Measurements from ENCODE around the gene IMMT. TPM values are rescaled to one million over a fixed set of nuclear protein-coding genes. Genes with fewer than 3 reads are reported as not detected.

IMMT gene
- total and polyA plus RNA-seq, 3 experiments from 2014 or later: 65.7 to 149 (median 147) TPM

- Histone ChIP-seq H3K4me3 (ENCODE audit: low read length) (no peak overlapping the region), H3K9me3 (ENCODE audit: low read length) (no peaks in the 10 kb centered on the region), H3K27me3 (ENCODE audit: insufficient read depth, low read length, poor library complexity, severe bottlenecking) (no peaks in the 10 kb centered on the region), H3K27ac (ENCODE audit: low read depth, low read length) (no peak overlapping the region), H3K4me1 (ENCODE audit: insufficient read depth, low read length) (peaks cover under 1% of the 10 kb centered on the region), H3K36me3 (ENCODE audit: insufficient read depth, low read length) (peaks cover 35% of the 10 kb centered on the region)
- peak in 1 of 5 donors; percentile 13 for DNase-seq
- H3K4me1 Mint-ChIP-seq: peaks cover 21 to 43% (median 24%) of the 10 kb centered on the region in 3 donors
- ChIA-PET CTCF (no interaction called here), POLR2A (no interaction called here)
- peak overlapping the region in 5 of 8 donors; percentile 16 to 74 (median 66) for H3K27ac Mint-ChIP-seq
- H3K4me3 Mint-ChIP-seq: peak overlapping the region in 1 of 7 donors; percentile 13
- H3K9me3 Mint-ChIP-seq: peaks cover 0 to 1% (median 0%) of the 10 kb centered on the region in 5 donors
- H3K27me3 Mint-ChIP-seq: no peaks in the 10 kb centered on the region
- H3K36me3 Mint-ChIP-seq: peaks cover 17 to 73% (median 23%) of the 10 kb centered on the region in 3 donors
These were observed 24.8 kb downstream of the IMMT start for GRCh38 chr2:86170449-86170848.

- Histone ChIP-seq H3K4me3 (ENCODE audit: low read length) (no peak overlapping the region), H3K27me3 (ENCODE audit: insufficient read depth, low read length, poor library complexity, severe bottlenecking) (no peaks in the 10 kb centered on the region), H3K9me3 (ENCODE audit: low read length) (no peaks in the 10 kb centered on the region), H3K27ac (ENCODE audit: low read depth, low read length) (no peak overlapping the region), H3K4me1 (ENCODE audit: insufficient read depth, low read length) (no peaks in the 10 kb centered on the region), H3K36me3 (ENCODE audit: insufficient read depth, low read length) (peaks cover 49% of the 10 kb centered on the region)
- Mint-ChIP-seq H3K27me3 (no peaks in the 10 kb centered on the region), H3K4me3 (no peak overlapping the region), H3K36me3 (peaks cover 0 to 83% (median 16%) of the 10 kb centered on the region in 3 donors), H3K9me3 (no peaks in the 10 kb centered on the region), H3K27ac (peak overlapping the region in 3 of 8 donors; percentile 0 to 79 (median 61)), H3K4me1 (no peaks in the 10 kb centered on the region)
- no peak for DNase-seq
- ChIA-PET POLR2A (no interaction called here), CTCF (no interaction called here)
These were observed 34.9 kb downstream of the IMMT start for GRCh38 chr2:86160156-86160952.

GRCh38 chr2:86158286-86158685 is 37.0 kb downstream of the IMMT start:
- Histone ChIP-seq H3K9me3 (ENCODE audit: low read length) (no peaks in the 10 kb centered on the region), H3K4me1 (ENCODE audit: insufficient read depth, low read length) (no peaks in the 10 kb centered on the region), H3K4me3 (ENCODE audit: low read length) (no peak overlapping the region), H3K27ac (ENCODE audit: low read depth, low read length) (no peak overlapping the region), H3K27me3 (ENCODE audit: insufficient read depth, low read length, poor library complexity, severe bottlenecking) (no peaks in the 10 kb centered on the region), H3K36me3 (ENCODE audit: insufficient read depth, low read length) (peaks cover 40% of the 10 kb centered on the region)
- no peak overlapping the region for H3K27ac Mint-ChIP-seq
- no peaks in the 10 kb centered on the region for H3K27me3 Mint-ChIP-seq
- H3K4me1 Mint-ChIP-seq: no peaks in the 10 kb centered on the region
- H3K36me3 Mint-ChIP-seq: peaks cover 0 to 82% (median 13%) of the 10 kb centered on the region in 3 donors
- POLR2A ChIA-PET: interaction anchor here (0.8 kb wide), 1 partner anchor 44 kb away, joined by 4 read pairs; no protein-coding TSS in a partner anchor
- no peak overlapping the region for H3K4me3 Mint-ChIP-seq
- no peaks in the 10 kb centered on the region for H3K9me3 Mint-ChIP-seq
- DNase-seq: no peak
- CTCF ChIA-PET: no interaction called here

- Mint-ChIP-seq H3K27me3 (no peaks in the 10 kb centered on the region), H3K27ac (no peak overlapping the region), H3K36me3 (peaks cover 0 to 76% (median 13%) of the 10 kb centered on the region in 3 donors), H3K9me3 (no peaks in the 10 kb centered on the region), H3K4me3 (no peak overlapping the region), H3K4me1 (peaks cover 0 to 5% (median 4%) of the 10 kb centered on the region in 3 donors)
- no peak overlapping the region for H3K27ac ChIP-seq (ENCODE audit: low read depth, low read length)
- no peaks in the 10 kb centered on the region for H3K27me3 ChIP-seq (ENCODE audit: insufficient read depth, low read length, poor library complexity, severe bottlenecking)
- H3K4me1 ChIP-seq (ENCODE audit: insufficient read depth, low read length): no peaks in the 10 kb centered on the region
- no peaks in the 10 kb centered on the region for H3K9me3 ChIP-seq (ENCODE audit: low read length)
- H3K36me3 ChIP-seq (ENCODE audit: insufficient read depth, low read length): peaks cover 34% of the 10 kb centered on the region
- ChIA-PET CTCF (no interaction called here), POLR2A (interaction anchor here (0.6 kb wide), 1 partner anchor 9 kb away, joined by 4 read pairs; no protein-coding TSS in a partner anchor)
- no peak overlapping the region for H3K4me3 ChIP-seq (ENCODE audit: low read length)
- DNase-seq: no peak
These were observed 38.2 kb downstream of the IMMT start for GRCh38 chr2:86157009-86157556.

GRCh38 chr2:86150502-86150901 is 44.8 kb downstream of the IMMT start:
- Histone ChIP-seq H3K9me3 (ENCODE audit: low read length) (no peaks in the 10 kb centered on the region), H3K4me1 (ENCODE audit: insufficient read depth, low read length) (no peaks in the 10 kb centered on the region), H3K27ac (ENCODE audit: low read depth, low read length) (no peak overlapping the region), H3K27me3 (ENCODE audit: insufficient read depth, low read length, poor library complexity, severe bottlenecking) (no peaks in the 10 kb centered on the region), H3K4me3 (ENCODE audit: low read length) (no peak overlapping the region), H3K36me3 (ENCODE audit: insufficient read depth, low read length) (peaks cover 53% of the 10 kb centered on the region)
- Mint-ChIP-seq H3K27ac (peak overlapping the region in 4 of 8 donors; percentile 25 to 80 (median 32)), H3K9me3 (no peaks in the 10 kb centered on the region), H3K4me1 (peaks cover 0 to 5% (median 4%) of the 10 kb centered on the region in 3 donors), H3K4me3 (no peak overlapping the region), H3K27me3 (no peaks in the 10 kb centered on the region), H3K36me3 (peaks cover 12 to 80% (median 19%) of the 10 kb centered on the region in 3 donors)
- no peak for DNase-seq
- CTCF ChIA-PET: no interaction called here
- POLR2A ChIA-PET: interaction anchor here (1.1 kb wide), 1 partner anchor 292 kb away, joined by 3 read pairs; no protein-coding TSS in a partner anchor

GRCh38 chr2:86147793-86148192 is 47.5 kb downstream of the IMMT start:
- Histone ChIP-seq H3K27ac (ENCODE audit: low read depth, low read length) (no peak overlapping the region), H3K4me3 (ENCODE audit: low read length) (no peak overlapping the region), H3K4me1 (ENCODE audit: insufficient read depth, low read length) (no peaks in the 10 kb centered on the region), H3K27me3 (ENCODE audit: insufficient read depth, low read length, poor library complexity, severe bottlenecking) (no peaks in the 10 kb centered on the region), H3K36me3 (ENCODE audit: insufficient read depth, low read length) (peaks cover 61% of the 10 kb centered on the region), H3K9me3 (ENCODE audit: low read length) (no peaks in the 10 kb centered on the region)
- H3K36me3 Mint-ChIP-seq: peaks cover 12 to 85% (median 26%) of the 10 kb centered on the region in 3 donors
- no peak for DNase-seq
- no peaks in the 10 kb centered on the region for H3K27me3 Mint-ChIP-seq
- H3K4me3 Mint-ChIP-seq: no peak overlapping the region
- peak overlapping the region in 5 of 8 donors; percentile 7 to 68 (median 29) for H3K27ac Mint-ChIP-seq
- H3K4me1 Mint-ChIP-seq: peaks cover 0 to 3% (median 2%) of the 10 kb centered on the region in 3 donors
- POLR2A ChIA-PET: no interaction called here
- H3K9me3 Mint-ChIP-seq: no peaks in the 10 kb centered on the region
- CTCF ChIA-PET: interaction anchor here (1.3 kb wide), 1 partner anchor 258 kb away, joined by 3 read pairs; no protein-coding TSS in a partner anchor

GRCh38 chr2:86143926-86144685 is 51.2 kb downstream of the IMMT start:
- H3K4me3 Mint-ChIP-seq: no peak overlapping the region
- H3K36me3 Mint-ChIP-seq: peaks cover 10 to 84% (median 20%) of the 10 kb centered on the region in 3 donors

More at GRCh38 chr2:86143926-86144685, 51.2 kb downstream of the IMMT start:
- Histone ChIP-seq H3K9me3 (ENCODE audit: low read length) (no peaks in the 10 kb centered on the region), H3K27me3 (ENCODE audit: insufficient read depth, low read length, poor library complexity, severe bottlenecking) (no peaks in the 10 kb centered on the region), H3K4me1 (ENCODE audit: insufficient read depth, low read length) (no peaks in the 10 kb centered on the region), H3K27ac (ENCODE audit: low read depth, low read length) (no peak overlapping the region), H3K36me3 (ENCODE audit: insufficient read depth, low read length) (peaks cover 40% of the 10 kb centered on the region), H3K4me3 (ENCODE audit: low read length) (no peak overlapping the region)
- H3K9me3 Mint-ChIP-seq: no peaks in the 10 kb centered on the region
- CTCF ChIA-PET: no interaction called here
- H3K4me1 Mint-ChIP-seq: peaks cover 6 to 13% (median 12%) of the 10 kb centered on the region in 3 donors
- no peaks in the 10 kb centered on the region for H3K27me3 Mint-ChIP-seq
- peak overlapping the region in 3 of 8 donors; percentile 12 to 65 (median 59) for H3K27ac Mint-ChIP-seq
- POLR2A ChIA-PET: interaction anchor here (0.6 kb wide), 1 partner anchor 523 kb away, joined by 3 read pairs; no protein-coding TSS in a partner anchor
- DNase-seq: no peak

Data from CD8-positive, alpha-beta memory T cell (primary cell).